ENCODE data around the gene SAP30BP.
A peak's percentile ranks its signal among the peaks of the same experiment; 100 is the strongest.

The SAP30BP gene

GRCh38 chr17:75692976-75693375, 25.8 kb downstream of the SAP30BP start:
- Mint-ChIP-seq H3K4me1 (peaks cover 10% of the 10 kb centered on the region), H3K27me3 (ENCODE audit: low read depth) (no peaks in the 10 kb centered on the region), H3K36me3 (ENCODE audit: low read depth) (peaks cover 32% of the 10 kb centered on the region), H3K9me3 (no peaks in the 10 kb centered on the region), H3K4me3 (no peak overlapping the region), H3K27ac (peak overlapping the region in 1 of 3 experiments; percentile 15)
- no peak for TF ChIP-seq CTCF (IDR thresholded peaks at IDR 0.05; ENCODE audit: unreplicated experiment in 3 of 3)

- peak overlapping the region; percentile 15 to 61 (median 59) for H3K27ac Mint-ChIP-seq
- H3K36me3 Mint-ChIP-seq (ENCODE audit: low read depth) = peaks cover 34% of the 10 kb centered on the region
- H3K4me1 Mint-ChIP-seq = peaks cover 10% of the 10 kb centered on the region
- no peak overlapping the region for H3K4me3 Mint-ChIP-seq
- H3K27me3 Mint-ChIP-seq (ENCODE audit: low read depth) = no peaks in the 10 kb centered on the region
- H3K9me3 Mint-ChIP-seq = no peaks in the 10 kb centered on the region
- TF ChIP-seq CTCF (IDR thresholded peaks at IDR 0.05; ENCODE audit: unreplicated experiment in 3 of 3) = no peak
These were observed 26.7 kb downstream of the SAP30BP start for GRCh38 chr17:75693500-75694481.

- Mint-ChIP-seq H3K4me3 (no peak overlapping the region), H3K9me3 (no peaks in the 10 kb centered on the region), H3K4me1 (peaks cover 10% of the 10 kb centered on the region), H3K27me3 (ENCODE audit: low read depth) (no peaks in the 10 kb centered on the region), H3K36me3 (ENCODE audit: low read depth) (peaks cover 38% of the 10 kb centered on the region), H3K27ac (no peak overlapping the region)
- no peak for TF ChIP-seq CTCF (IDR thresholded peaks at IDR 0.05; ENCODE audit: unreplicated experiment in 3 of 3)
These were observed 27.4 kb downstream of the SAP30BP start for GRCh38 chr17:75694536-75694935.

GRCh38 chr17:75695141-75695829, 28.1 kb downstream of the SAP30BP start:
- H3K4me1 Mint-ChIP-seq = peaks cover 10% of the 10 kb centered on the region
- H3K9me3 Mint-ChIP-seq = no peaks in the 10 kb centered on the region

GRCh38 chr17:75695830-75696271, 28.7 kb downstream of the SAP30BP start:
- Mint-ChIP-seq H3K9me3 (no peaks in the 10 kb centered on the region), H3K27me3 (ENCODE audit: low read depth) (no peaks in the 10 kb centered on the region), H3K4me3 (no peak overlapping the region), H3K4me1 (peaks cover 10% of the 10 kb centered on the region), H3K36me3 (ENCODE audit: low read depth) (peaks cover 47% of the 10 kb centered on the region), H3K27ac (no peak overlapping the region)
- TF ChIP-seq CTCF (IDR thresholded peaks at IDR 0.05; ENCODE audit: unreplicated experiment in 3 of 3) = no peak

More at GRCh38 chr17:75695141-75695829, 28.1 kb downstream of the SAP30BP start:
- Mint-ChIP-seq H3K27me3 (ENCODE audit: low read depth) (no peaks in the 10 kb centered on the region), H3K27ac (no peak overlapping the region), H3K36me3 (ENCODE audit: low read depth) (peaks cover 41% of the 10 kb centered on the region), H3K4me3 (no peak overlapping the region)
- no peak for TF ChIP-seq CTCF (IDR thresholded peaks at IDR 0.05; ENCODE audit: unreplicated experiment in 3 of 3)

Data from nephron (organoid).